Endodermal cell (in vitro differentiated cells): ENCODE data around the gene TRIM26. TPM values are rescaled to one million over a fixed set of nuclear protein-coding genes. Genes with fewer than 3 reads are reported as not detected.

Experiments
- DNase-seq: peaks from one replicate; pipeline ENCODE4 v3.0.0-alpha.2; 2017
- H3K27ac ChIP-seq: 2 replicates; pipeline ENCODE4 v1.5.1; 2013; ENCODE audit warnings: mild to moderate bottlenecking, low read depth, low read length, moderate library complexity
- H3K27me3 ChIP-seq: 2 replicates; pipeline ENCODE4 v1.6.1; 2013; ENCODE audit warnings: mild to moderate bottlenecking, low read length, moderate library complexity; ENCODE audit not compliant: insufficient read depth, control insufficient read depth, poor library complexity, severe bottlenecking
- H3K36me3 ChIP-seq: 2 replicates; pipeline ENCODE4 v1.7.0; 2013; ENCODE audit warnings: mild to moderate bottlenecking, low read length, moderate library complexity; ENCODE audit not compliant: control insufficient read depth, insufficient read depth
- H3K4me1 ChIP-seq: one replicate; pipeline ENCODE4 v1.7.0; 2013; ENCODE audit warnings: low read length; ENCODE audit not compliant: control insufficient read depth, insufficient read depth
- H3K4me3 ChIP-seq: 2 replicates; pipeline ENCODE4 v1.5.1; 2013; ENCODE audit warnings: mild to moderate bottlenecking, low read length, moderate library complexity
- H3K9ac ChIP-seq: 2 replicates; pipeline ENCODE4 v1.6.1; 2013; ENCODE audit warnings: mild to moderate bottlenecking, low read length, moderate library complexity; ENCODE audit not compliant: poor library complexity, severe bottlenecking; ENCODE audit errors: extremely low read depth
- H3K9me3 ChIP-seq: 2 replicates; pipeline ENCODE4 v1.6.1; 2013; ENCODE audit warnings: mild to moderate bottlenecking, low read length, moderate library complexity; ENCODE audit not compliant: control insufficient read depth
- H3K27ac Mint-ChIP-seq: 2 replicates; pipeline ENCODE4 v1.8.0; 2020; ENCODE audit warnings: mixed read lengths
- H3K27me3 Mint-ChIP-seq: 2 replicates; pipeline ENCODE4 v1.8.0; 2021; ENCODE audit warnings: mild to moderate bottlenecking, mixed read lengths; ENCODE audit not compliant: insufficient read depth
- H3K36me3 Mint-ChIP-seq: 2 replicates; pipeline ENCODE4 v1.8.0; 2020; ENCODE audit warnings: low read depth, mixed read lengths
- H3K4me1 Mint-ChIP-seq: 2 replicates; pipeline ENCODE4 v1.8.0; 2020; ENCODE audit warnings: mixed read lengths
- H3K4me3 Mint-ChIP-seq: 2 replicates; pipeline ENCODE4 v1.8.0; 2020; ENCODE audit warnings: mild to moderate bottlenecking, moderate library complexity, mixed read lengths
- H3K9me3 Mint-ChIP-seq: 2 replicates; pipeline ENCODE4 v1.8.0; 2020; ENCODE audit warnings: mild to moderate bottlenecking, mixed read lengths
- CTCF ChIP-seq: fragments of 200-600 bp; sonication (generic); conservative IDR thresholded peaks from 2 replicates; pipeline ENCODE4 v1.5.0; 2021; ENCODE audit warnings: antibody characterized with exemption, mild to moderate bottlenecking
- WGBS, 2 experiments: methylation state at CpG; one replicate each; pipeline versions ENCODE4 v1.1.5 to v1.1.7; 2013; ENCODE audit warnings: missing lambda C conversion rate in 2 of 2, mixed read lengths in 1 of 2; ENCODE audit not compliant: insufficient coverage in 1 of 2, insufficient read length in 1 of 2; 5-methylcytosine and 5-hydroxymethylcytosine counted together
- total RNA-seq, 2 donors: library from RNA; stranded (reverse); fragmentation: NEBNext Ultra II Directional in 1 of 2; extraction: Animal tissue kit (Norgen Biotek cat#: 25700) in 1 of 2; gene quantifications; 2 replicates in 1 of 2; 3 replicates in 1 of 2; pipeline ENCODE4 v1.2.1, GENCODE V29; 2021

TRIM26 gene
- total RNA-seq, 2 donors from 2014 or later: 29.3 to 35.3 TPM

- Histone ChIP-seq H3K27me3 (peaks cover 22% of the 10 kb centered on the region), H3K9me3 (peaks cover 6% of the 10 kb centered on the region), H3K27ac (no peak overlapping the region), H3K9ac (no peak overlapping the region), H3K36me3 (no peaks in the 10 kb centered on the region), H3K4me1 (no peaks in the 10 kb centered on the region), H3K4me3 (no peak overlapping the region)
- Mint-ChIP-seq H3K27me3 (peaks cover 23% of the 10 kb centered on the region), H3K4me3 (no peak overlapping the region), H3K4me1 (no peaks in the 10 kb centered on the region), H3K27ac (no peak overlapping the region), H3K9me3 (no peaks in the 10 kb centered on the region), H3K36me3 (no peaks in the 10 kb centered on the region)
- DNase-seq: no peak
- 97% methylated on average over 2 of the region's 2 CpGs; no CpG with 5 or more reads in 1 of the 2 experiments for WGBS, 2 experiments
- TF ChIP-seq CTCF: no peak
Observed at GRCh38 chr6:30231067-30231466, 17.9 kb upstream of the TRIM26 start.

GRCh38 chr6:30227763-30228487, 14.7 kb upstream of the TRIM26 start:
- Mint-ChIP-seq H3K27me3 (peaks cover 12% of the 10 kb centered on the region), H3K4me1 (no peaks in the 10 kb centered on the region), H3K36me3 (no peaks in the 10 kb centered on the region), H3K27ac (no peak overlapping the region), H3K9me3 (peaks cover 16% of the 10 kb centered on the region), H3K4me3 (no peak overlapping the region)
- 87 to 90% methylated on average over 3 to 6 of the region's 6 CpGs for WGBS, 2 experiments
- H3K27me3 ChIP-seq: peaks cover 3% of the 10 kb centered on the region
- H3K36me3 ChIP-seq: no peaks in the 10 kb centered on the region
- H3K27ac ChIP-seq: no peak overlapping the region
- H3K4me3 ChIP-seq: no peak overlapping the region
- peak; percentile 60 for DNase-seq
- TF ChIP-seq CTCF: no peak
- H3K9me3 ChIP-seq: peaks cover 23% of the 10 kb centered on the region
- H3K4me1 ChIP-seq: no peaks in the 10 kb centered on the region
- H3K9ac ChIP-seq: no peak overlapping the region

GRCh38 chr6:30227242-30227722, 14.1 kb upstream of the TRIM26 start:
- Histone ChIP-seq H3K9ac (no peak overlapping the region), H3K27me3 (no peaks in the 10 kb centered on the region), H3K4me3 (no peak overlapping the region), H3K9me3 (peaks cover 29% of the 10 kb centered on the region), H3K27ac (no peak overlapping the region), H3K4me1 (no peaks in the 10 kb centered on the region), H3K36me3 (no peaks in the 10 kb centered on the region)
- H3K4me3 Mint-ChIP-seq: no peak overlapping the region
- DNase-seq: no peak
- TF ChIP-seq CTCF: no peak
- H3K27me3 Mint-ChIP-seq: peaks cover 9% of the 10 kb centered on the region
- H3K4me1 Mint-ChIP-seq: no peaks in the 10 kb centered on the region
- peaks cover 22% of the 10 kb centered on the region for H3K9me3 Mint-ChIP-seq
- no peaks in the 10 kb centered on the region for H3K36me3 Mint-ChIP-seq
- no peak overlapping the region for H3K27ac Mint-ChIP-seq
- WGBS, 2 experiments: 70 to 72% methylated on average over 3 to 6 of the region's 6 CpGs
